Measurements from ENCODE around the gene ACTR8.
"Not testable (repeated sequence)": the region's sequence is repeated elsewhere in the genome, so short reads cannot be mapped to it uniquely, and the experiment has no call there.

Gene ACTR8, protein sequence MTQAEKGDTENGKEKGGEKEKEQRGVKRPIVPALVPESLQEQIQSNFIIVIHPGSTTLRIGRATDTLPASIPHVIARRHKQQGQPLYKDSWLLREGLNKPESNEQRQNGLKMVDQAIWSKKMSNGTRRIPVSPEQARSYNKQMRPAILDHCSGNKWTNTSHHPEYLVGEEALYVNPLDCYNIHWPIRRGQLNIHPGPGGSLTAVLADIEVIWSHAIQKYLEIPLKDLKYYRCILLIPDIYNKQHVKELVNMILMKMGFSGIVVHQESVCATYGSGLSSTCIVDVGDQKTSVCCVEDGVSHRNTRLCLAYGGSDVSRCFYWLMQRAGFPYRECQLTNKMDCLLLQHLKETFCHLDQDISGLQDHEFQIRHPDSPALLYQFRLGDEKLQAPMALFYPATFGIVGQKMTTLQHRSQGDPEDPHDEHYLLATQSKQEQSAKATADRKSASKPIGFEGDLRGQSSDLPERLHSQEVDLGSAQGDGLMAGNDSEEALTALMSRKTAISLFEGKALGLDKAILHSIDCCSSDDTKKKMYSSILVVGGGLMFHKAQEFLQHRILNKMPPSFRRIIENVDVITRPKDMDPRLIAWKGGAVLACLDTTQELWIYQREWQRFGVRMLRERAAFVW

DNA sequence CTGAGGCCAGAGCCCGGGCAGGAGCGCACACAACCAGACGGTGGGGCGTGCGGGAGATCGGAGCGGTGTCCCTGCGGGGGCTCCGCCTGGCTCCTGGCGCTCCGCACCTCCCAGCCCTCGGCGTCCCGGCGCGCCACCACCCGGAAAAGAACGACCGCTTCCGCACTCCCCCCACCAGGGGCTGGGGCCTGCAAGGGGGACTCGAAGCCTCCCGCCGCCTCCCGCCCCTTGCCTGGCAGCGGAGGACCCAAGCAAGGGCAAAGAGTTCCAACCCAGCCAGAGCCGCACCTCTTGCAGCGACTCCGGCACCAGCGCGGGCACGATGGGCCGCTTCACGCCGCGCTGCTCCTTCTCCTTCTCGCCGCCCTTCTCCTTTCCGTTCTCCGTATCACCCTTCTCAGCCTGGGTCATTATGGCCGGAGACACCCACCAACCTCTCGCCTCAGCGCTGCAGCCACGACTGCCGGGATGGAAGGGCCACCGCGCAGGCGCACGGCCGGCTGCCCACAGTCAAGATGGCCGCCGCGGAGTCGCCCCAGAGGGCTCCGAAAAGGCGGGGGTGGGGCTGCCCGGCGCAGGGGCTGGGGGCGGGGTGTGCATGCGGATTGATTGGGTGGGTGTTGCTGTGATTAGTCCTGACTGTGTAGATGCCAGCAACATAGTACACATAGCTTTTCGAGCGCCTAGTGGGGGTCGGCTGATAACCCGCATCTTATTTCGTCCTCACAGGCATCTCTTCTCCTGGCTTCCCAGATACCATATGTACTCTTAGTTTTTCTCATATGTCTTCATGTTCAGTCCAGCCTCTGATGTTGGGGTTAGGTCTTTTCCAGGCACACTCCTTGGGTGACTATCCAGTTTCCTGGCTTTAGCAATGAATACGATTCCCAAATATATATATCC, at the start of gene ACTR8:
ACTR8 (minus strand) TSS at position 462 of the 903 bp plus-strand sequence; CDS start at position 411, 51 bp downstream.
- DNase-seq = peak; percentile 98

DNA sequence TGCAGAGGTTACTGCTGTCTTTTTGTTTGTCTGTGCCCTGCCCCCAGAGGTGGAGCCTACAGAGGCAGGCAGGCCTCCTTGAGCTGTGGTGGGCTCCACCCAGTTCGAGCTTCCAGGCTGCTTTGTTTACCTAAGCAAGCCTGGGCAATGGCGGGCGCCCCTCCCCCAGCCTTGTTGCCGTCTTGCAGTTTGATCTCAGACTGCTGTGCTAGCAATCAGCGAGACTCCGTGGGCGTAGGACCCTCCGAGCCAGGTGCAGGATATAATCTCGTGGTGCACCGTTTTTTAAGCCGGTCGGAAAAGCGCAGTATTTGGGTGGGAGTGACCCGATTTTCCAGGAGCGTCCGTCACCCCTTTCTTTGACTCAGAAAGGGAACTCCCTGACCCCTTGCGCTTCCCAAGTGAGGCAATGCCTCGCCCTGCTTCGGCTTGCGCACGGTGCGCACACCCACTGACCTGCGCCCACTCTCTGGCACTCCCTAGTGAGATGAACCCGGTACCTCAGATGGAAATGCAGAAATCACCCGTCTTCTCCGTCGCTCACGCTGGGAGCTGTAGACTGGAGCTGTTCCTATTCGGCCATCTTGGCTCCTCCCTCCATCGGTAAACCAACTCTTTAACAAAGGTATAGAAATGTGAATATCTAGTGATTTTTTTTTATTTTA, 45.4 kb upstream of the ACTR8 start:
- not testable (repeated sequence) for DNase-seq

DNA sequence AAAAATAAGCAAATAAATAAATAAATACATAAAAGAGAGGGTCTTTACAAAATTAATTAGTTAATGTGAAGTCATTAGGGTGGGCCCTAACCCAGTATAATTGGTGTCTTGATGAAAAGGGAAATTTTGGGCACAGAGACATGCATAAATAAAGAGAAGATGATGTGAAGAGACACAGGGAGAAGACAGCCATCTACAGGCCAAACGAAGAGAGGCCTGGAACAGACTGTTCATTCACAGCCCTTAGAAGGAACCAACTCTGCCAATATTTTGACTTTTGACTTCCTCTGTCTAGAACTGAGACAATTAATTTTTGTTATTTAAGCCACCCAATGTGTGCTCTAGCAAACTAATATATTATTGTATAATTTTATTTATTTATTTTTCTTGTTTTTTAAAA, 39.3 kb upstream of the ACTR8 start:
- DNase-seq = no peak

DNA sequence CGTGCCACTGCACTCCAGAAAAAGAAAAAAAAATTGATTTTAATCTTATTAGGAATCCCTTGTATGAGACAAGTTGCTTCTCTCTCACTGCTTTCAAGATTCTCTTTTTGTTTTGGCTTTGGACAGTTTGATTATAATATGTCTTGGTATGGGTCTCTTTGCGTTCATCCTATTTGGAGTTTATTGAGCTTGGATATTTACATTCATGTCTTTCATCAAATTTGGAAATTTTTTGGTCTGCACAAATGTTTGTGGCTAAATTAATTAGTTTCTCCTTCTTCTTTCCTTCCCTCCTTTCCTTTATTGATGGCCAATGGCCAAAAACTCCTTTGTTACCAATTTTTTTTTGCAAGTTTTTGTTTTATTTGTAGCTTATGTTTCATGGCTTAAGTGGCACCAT, 37.8 kb upstream of the ACTR8 start:
- DNase-seq = no peak

DNA sequence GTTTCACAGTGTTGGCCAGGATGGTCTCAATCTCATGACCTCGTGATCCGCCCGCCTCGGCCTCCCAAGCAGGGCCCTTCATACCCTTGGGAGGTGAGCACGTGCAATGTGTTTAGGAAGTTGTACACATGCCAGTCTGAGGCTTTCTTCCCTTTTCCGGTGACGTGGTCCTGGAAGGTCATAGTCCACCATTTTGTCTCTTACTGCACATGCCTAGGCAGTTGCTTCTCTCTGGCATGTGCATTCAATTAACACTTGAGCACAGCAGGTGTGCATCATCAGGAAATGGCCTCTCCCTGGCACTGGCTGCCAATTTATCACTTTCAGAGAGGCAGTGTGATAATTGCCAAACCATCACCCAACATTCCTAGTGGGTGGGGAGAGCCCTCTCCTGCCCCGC, 31.4 kb upstream of the ACTR8 start:
- no peak for DNase-seq

DNA sequence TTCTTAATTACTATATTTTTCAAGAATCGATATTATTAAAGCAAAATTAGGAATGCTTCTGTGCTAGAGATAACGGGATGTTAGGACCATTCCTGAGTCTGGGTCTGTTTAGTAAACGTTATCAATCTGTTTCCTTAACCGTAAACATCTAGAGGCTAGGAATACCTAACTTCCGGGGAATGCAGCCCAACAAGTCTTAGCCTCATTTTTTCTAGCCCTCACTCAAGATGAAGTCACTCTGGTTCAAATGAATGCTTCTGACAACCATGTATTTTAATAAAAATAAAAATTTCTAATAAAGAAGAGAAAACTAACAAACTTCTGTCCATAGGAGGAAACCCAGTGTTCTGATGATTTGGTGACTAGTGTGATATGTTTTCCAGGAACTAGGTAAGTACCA, 20.8 kb upstream of the ACTR8 start:
- no peak for DNase-seq

DNA sequence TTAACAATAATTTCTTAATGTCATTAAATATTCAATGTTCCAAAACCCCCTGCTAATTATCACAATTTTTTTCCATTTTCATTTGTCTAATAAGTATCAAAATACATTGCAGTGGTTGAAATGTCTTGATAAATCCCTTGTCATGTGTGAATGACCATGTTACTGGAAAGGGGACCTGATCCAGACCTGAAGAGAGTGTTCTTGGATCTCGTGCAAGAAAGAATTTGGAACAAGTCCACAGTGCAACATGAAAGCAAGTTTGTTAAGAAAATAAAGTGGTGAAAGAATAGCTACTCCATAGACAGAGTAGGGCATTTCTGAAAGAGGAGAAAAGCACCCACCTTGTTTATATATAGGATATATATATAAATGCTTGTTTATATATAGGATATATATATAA, 20.1 kb upstream of the ACTR8 start:
- DNase-seq = no peak

DNA sequence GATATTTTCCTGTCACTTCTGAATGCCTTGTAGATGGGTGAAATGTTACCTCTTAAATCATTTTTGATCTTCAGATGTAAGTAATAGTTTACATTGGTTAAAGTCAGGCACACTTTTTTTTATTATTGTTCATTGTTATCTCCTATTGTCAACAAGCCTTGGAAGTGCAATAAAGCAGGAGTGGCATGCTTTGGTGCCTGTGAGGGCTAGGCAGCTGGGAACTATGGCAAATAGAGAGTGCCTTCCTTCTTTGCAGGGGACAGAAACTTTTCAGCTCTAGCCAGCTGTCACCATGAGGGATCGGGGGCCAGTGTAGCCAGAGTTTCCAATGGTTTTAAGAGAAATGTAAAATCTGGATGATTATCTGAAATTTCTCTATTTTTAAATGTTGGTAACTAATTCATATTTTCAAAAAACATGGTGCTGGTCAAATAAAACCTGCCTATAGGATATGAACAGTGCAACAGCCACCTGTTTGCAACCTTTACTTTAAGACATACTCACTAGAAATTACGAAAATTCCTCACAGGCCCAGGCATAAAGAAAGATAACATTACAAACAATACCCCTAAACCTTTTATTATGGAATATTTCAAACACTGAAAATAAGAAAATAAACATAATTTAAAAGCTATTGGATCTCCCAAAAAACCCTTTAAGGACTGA, 18.8 kb upstream of the ACTR8 start:
- DNase-seq = no peak

DNA sequence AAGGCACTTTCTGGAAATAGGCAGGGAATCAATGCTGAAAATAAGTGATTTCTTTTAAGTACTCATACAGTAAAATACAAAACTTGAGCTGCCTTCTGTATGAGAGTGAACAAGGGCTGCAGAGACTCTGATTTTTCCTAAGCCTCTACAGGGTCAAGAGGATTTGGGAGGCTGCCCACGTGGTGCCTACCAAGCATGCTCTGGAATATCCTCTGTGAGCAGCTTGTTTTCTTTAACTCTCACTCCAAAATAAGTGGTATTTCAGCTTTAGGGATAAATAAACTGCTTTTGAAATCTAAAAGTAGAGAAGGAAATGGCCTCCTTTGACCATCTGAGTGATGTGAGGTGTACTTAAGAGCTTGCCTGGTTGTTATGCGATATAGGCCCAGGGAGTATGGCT, 17.8 kb upstream of the ACTR8 start:
- DNase-seq = no peak

DNA sequence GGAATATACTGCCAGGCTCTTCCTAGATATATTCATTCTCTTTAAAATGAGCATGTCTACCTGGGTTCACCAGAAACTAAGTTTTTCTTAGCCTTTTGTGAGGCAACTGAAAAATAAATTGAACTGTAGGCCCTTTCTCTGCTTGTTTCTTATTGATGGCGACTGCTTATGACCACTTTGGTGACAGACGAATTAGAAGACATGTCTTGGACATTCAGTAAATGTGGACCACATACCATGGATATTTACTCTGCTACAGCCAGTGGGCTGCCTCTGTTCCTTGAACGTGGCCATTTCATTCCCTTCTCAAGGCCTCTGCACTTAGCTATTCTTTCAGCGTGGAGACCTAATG, 10.3 kb upstream of the ACTR8 start:
- DNase-seq = no peak

DNA sequence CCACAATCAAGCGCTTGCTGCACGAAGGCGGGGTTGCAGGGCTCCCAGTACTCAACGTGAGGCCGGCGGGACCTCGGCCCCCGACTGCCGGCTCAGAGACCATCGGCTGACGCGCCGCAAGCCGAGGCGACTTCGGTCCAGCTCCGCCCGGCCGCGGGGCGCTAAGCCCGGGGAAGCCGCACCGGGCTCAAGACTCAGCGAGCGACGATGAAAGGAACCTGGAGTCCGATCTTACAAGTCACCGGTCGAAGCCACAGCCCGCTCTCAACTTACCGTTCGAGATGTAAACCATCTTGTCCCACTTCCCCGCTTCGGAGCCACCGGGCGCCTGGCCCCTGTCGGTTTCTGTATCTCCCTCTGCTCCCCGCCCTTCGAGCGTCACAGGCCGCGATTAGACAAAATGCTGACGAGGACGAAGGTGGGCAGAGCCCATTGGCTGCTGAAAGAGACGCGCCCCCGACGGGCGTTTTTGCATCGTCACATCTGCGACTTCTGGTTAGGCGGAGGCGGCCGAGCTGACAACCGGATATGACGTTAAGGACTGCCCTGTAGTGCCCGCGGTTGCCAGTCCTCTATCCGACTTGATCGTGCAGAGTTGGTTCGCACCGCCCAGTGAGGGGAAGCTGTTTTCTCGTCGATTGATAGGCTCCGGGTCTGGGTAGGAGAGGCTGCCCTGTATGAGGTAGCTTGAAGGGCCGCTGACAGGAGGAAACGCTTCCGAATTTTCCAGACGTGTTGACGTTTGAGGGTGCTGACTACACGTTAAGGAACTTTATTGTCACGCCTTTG, 9.7 kb upstream of the ACTR8 start, which contains the start of gene SELENOK:
SELENOK (minus strand) TSS at position 363 of the 789 bp plus-strand sequence.
- peak; percentile 100 for DNase-seq

DNA sequence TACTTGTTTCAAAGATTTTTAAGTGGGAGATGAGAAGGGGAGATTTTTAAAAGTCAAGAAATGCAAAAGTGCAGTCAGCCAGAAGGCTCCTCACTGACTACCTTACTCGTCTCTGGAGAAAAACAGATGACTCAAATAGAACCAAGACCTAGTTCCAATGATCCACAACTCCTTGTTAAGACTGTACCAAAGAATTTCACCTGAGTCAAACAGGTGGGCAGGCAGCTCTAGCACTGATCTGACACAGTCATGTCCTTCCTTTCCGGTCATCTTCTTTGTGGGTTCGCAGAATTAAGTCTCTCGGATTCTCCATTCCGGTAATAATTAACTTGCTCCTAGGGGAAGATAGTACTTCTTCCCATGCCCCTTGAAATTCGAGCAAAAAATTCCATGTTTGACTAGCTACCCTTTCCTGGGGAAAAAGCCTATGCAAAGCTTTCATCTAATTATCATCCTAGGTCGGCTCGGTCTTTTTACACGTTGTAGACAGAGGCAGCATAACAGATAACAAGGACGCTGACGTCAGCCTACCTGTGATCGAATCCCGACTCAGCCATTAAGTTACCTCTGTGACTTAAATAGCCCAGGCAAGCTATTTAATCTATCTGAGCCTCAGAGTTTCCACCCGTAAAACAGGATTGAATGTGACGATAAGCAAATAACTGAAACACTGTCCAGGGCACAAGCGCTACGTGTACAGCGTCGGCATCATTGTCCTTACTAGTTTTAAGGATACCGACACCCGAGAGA, 8.9 kb upstream of the ACTR8 start:
- DNase-seq = peak; percentile 65

DNA sequence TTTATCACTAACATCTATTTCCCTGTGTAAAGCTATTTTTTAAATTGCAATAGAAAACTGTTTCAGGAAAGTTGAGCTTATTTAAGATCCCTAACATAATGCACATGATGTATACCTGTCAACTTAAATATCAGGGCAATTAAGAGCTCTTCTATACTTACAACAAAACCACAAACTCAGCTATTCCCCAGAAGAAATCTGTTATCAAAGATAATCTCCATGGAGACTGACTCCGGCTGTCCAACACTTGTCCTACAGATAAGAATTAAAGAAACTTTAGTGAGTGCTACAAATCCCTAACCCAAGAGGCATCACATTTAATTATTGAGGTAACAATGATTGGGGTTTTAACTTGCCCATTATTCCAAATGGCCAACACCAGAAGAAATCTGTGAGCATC, 6.3 kb upstream of the ACTR8 start:
- no peak for DNase-seq

DNA sequence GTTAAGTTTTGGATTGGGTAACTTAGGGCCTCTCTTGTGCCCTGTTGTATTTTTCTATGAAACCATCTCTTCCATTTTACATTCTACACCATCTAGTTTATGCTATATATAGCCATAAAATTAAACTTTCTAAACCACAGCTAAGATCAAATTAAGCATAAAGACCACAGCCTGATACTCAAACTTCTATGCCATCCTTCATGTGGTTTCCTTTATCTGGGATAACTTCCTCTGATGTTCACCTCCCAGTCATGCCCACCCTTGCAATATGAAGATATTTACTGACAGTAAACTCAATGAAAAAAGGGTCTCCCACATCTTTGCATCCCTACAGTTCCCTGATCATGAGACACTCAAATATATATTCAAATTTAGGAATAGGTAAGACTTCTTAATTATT, 5.5 kb upstream of the ACTR8 start:
- no peak for DNase-seq

DNA sequence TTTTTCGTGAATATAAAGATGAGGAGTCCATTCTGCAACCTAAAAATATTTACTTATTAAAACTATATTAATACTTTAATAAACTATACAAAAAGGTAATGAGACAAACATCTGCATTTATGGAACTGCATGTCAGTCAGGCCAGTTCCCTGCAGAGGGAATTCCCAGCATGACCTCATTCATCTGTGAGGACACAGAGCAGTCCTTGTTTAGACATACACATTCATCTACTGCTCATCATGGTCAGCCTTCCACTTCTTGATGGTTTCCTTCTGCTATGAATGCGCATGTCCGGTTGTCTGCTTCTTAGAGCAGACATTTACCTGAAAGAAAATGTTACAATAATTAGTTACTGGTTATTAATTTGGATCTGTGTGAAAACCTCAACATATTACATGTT, 3.3 kb upstream of the ACTR8 start:
- DNase-seq = no peak

DNA sequence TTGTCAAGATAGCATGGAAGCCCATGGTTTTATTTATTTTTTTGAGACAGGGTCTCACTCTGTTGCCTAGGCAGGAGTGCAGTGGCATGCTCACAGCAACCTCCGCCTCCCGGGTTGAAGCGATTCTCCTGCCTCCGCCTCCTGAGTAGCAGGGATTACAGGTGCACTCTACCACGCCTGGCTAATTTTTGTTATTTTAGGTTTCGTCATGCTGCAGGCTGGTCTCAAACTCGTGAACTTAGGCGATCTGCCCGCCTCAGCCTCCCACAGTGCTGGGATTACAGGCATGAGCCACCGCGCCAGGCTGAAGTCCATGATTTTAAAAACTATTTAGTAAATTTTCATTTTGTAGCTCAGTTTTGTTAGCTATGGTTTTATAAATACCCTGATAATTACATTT, 2.7 kb upstream of the ACTR8 start:
- DNase-seq = no peak

DNA sequence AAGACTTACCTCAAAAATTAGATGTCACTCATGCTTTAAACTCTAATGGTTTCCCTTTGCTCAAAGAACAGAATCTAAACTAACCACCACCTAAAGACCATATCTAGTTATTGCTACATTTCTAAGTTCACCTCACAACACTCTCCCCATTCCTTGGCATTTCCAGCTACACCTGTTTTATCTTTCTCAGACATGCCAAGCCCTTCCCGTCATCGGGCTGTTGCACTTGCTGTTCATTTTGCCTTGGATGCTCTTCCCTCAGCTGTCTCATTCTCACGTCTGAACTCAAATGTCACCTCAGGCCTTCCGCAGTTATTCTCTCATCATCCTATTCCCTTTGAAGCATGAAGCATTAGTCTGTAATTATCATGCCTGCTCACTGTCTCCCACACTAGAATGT, 1.1 kb upstream of the ACTR8 start:
- no peak for DNase-seq

DNA sequence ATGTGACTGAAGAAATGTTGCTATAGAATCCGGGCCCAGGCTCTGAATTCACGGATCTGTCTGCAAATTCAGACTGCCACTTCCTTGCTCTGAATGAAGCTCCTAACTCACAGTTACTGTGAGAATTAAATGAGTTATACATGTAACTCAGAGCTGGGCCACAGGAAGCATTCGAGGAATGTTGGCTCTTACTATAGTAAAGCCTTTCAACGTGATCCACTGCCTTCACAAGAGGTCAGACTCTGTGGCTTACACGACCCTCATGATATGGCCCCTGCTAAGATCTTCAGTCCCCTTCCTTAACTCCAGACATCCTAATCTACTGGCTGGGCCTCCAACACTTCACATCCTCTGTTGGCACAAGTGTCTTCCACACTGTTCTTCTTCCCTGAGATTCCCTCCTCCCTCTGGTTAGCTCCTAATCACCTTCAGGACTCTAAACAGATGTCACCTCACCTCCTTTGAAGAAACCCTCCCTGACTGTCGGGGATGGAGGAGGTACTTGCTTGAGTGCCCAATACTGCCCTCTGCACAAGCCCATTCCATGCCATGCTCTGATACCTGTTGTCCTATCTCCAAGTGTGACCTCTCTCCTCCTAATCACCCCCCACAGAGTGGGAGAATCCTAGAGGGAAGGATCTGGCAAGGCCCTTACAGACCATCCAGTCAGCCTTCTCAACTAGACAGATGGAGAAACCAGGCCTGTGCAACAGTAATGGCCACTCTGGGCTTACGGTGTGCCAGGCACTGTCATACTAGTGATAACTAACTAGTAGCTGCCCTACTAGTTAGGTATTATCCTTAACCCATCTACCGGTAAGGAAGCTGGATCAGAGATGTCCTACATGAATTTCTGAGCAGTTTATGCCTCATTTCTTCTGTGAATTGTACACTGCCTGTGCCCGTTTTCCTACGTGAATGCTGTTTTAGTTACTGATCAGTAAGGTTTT, 1.3 kb downstream of the ACTR8 start:
- DNase-seq = peak; percentile 68

DNA sequence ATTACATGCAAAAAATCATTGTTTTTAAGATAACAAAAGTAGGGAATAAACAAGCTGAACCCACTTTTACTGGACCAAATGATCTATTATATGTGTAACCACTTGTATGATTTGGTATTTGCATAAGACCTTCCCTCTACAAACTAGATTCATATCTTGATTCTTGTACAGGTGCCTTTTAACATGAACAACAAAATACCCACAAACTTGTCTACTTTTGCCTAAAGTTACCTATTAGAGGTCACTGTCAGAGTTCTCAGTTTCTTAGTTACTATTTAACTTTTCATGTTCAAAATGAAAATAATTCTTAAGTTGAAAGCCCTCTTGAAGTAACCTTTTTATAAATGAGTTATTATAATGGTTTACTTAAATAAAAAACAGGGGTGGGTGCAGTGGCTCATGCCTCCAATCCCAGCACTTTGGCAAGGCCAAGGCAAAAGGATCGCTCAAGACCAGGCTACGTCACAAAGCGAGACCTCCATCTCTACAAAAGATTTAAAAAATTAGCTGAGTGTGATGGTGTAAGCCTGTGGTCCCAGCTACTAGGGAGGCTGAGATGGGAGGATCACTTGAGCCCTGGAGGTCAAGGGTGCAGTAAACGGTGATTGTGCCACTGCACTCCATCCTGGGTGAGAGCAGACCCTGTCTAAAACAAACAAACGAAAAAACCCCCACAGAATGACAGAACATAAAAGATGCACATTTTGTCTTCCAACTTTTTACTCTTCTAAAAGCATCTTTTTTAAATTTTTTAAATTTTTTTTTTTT, 16.0 kb downstream of the ACTR8 start:
- DNase-seq = no peak
